Ramos (cell line): ENCODE measurements around the gene MKRN2OS.
"Not testable (repeated sequence)": the region's sequence is repeated elsewhere in the genome, so short reads cannot be mapped to it uniquely, and the experiment has no call there.

Source experiments
- in situ Hi-C: fragments of 300-500 bp; cut with MboI; formaldehyde crosslinking; loops from one replicate; pipeline ENCODE4 v1.14.3; 2022; ENCODE audit warnings: low sequenced_read_pairs; ENCODE audit not compliant: unreplicated experiment

MKRN2OS gene

GRCh38 chr3:12566976-12567375 lies 21.7 kb upstream of the MKRN2OS start:
- in situ Hi-C loops, result no loop called here

- in situ Hi-C loops, result no loop called here
Measured at GRCh38 chr3:12562451-12562850, 17.2 kb upstream of the MKRN2OS start.

- in situ Hi-C loops, result no loop called here
Measured at GRCh38 chr3:12561397-12561796, 16.1 kb upstream of the MKRN2OS start.

GRCh38 chr3:12560505-12561190 lies 15.3 kb upstream of the MKRN2OS start:
- in situ Hi-C loops, result no loop called here

- in situ Hi-C loops, result no loop called here
Measured at GRCh38 chr3:12559520-12559919, 14.2 kb upstream of the MKRN2OS start.

GRCh38 chr3:12558706-12559105 lies 13.4 kb upstream of the MKRN2OS start:
- in situ Hi-C loops, result no loop called here

- in situ Hi-C loops, result no loop called here
Measured at GRCh38 chr3:12557473-12558100, 12.3 kb upstream of the MKRN2OS start.

GRCh38 chr3:12556690-12557472 lies 11.6 kb upstream of the MKRN2OS start, which contains the start of gene MKRN2:
Gene MKRN2, plus strand, starts transcription at chr3:12557087. Its CDS starts 64 bp downstream, at chr3:12557151.
- in situ Hi-C loops, result no loop called here

GRCh38 chr3:12556314-12556689 lies 11.0 kb upstream of the MKRN2OS start:
- in situ Hi-C loops, result no loop called here

- in situ Hi-C loops, result no loop called here
Measured at GRCh38 chr3:12553921-12554391, 8.7 kb upstream of the MKRN2OS start.

- in situ Hi-C loops, result no loop called here
Measured at GRCh38 chr3:12549971-12550760, 4.9 kb upstream of the MKRN2OS start.

- in situ Hi-C loops, result no loop called here
Measured at GRCh38 chr3:12544652-12545472, 437 bp downstream of the MKRN2OS start.

- in situ Hi-C loops, result not testable (repeated sequence)
Measured at GRCh38 chr3:12543497-12543896, 1.8 kb downstream of the MKRN2OS start.

- in situ Hi-C loops, result no loop called here
Measured at GRCh38 chr3:12541625-12542024, 3.7 kb downstream of the MKRN2OS start.

- in situ Hi-C loops, result no loop called here
Measured at GRCh38 chr3:12536423-12536822, 8.9 kb downstream of the MKRN2OS start.

GRCh38 chr3:12532182-12532581 lies 13.1 kb downstream of the MKRN2OS start:
- in situ Hi-C loops, result no loop called here

GRCh38 chr3:12527757-12528143 lies 17.5 kb downstream of the MKRN2OS start:
- in situ Hi-C loops, result no loop called here

GRCh38 chr3:12522721-12523120 lies 22.6 kb downstream of the MKRN2OS start:
- in situ Hi-C loops, result no loop called here

GRCh38 chr3:12521010-12521409 lies 24.3 kb downstream of the MKRN2OS start:
- in situ Hi-C loops, result no loop called here
